MM.1S (cell line): Measurements from ENCODE around the gene PLEKHH3.

ENCODE experiments used
- DNase-seq: peaks from one replicate; pipeline ENCODE4 v3.0.0-alpha.2; 2015
- H2AFZ ChIP-seq: fragments of 300-600 bp; sonication (generic); 2 replicates; pipeline ENCODE4 v1.6.0; 2016; ENCODE audit warnings: antibody characterized with exemption, low read length
- H3F3A ChIP-seq: fragments of 300-600 bp; sonication (generic); 2 replicates; pipeline ENCODE4 v1.6.1; 2016; ENCODE audit warnings: mild to moderate bottlenecking, antibody characterized with exemption, low read length, moderate library complexity, mixed read lengths; ENCODE audit not compliant: insufficient read depth
- H3K27ac ChIP-seq: fragments of 300-600 bp; sonication (generic); 2 replicates; pipeline ENCODE4 v1.5.1; 2016; ENCODE audit warnings: mild to moderate bottlenecking, low read length
- H3K27me3 ChIP-seq: fragments of 300-600 bp; sonication (generic); replicated peaks from 2 replicates; pipeline ENCODE4 v1.6.0; 2016; ENCODE audit warnings: low read length; ENCODE audit not compliant: insufficient read depth
- H3K36me3 ChIP-seq: fragments of 300-600 bp; sonication (generic); replicated peaks from 2 replicates; pipeline ENCODE4 v1.6.1; 2016; ENCODE audit warnings: mild to moderate bottlenecking, low read length, mixed read lengths; ENCODE audit not compliant: insufficient read depth
- H3K4me1 ChIP-seq: fragments of 300-600 bp; sonication (generic); 2 replicates; pipeline ENCODE4 v1.6.1; 2016; ENCODE audit warnings: low read length, mixed read lengths
- H3K4me2 ChIP-seq: fragments of 300-600 bp; sonication (generic); 2 replicates; pipeline ENCODE4 v1.6.0; 2016; ENCODE audit warnings: low read depth, low read length
- H3K4me3 ChIP-seq: fragments of 300-600 bp; sonication (generic); 2 replicates; pipeline ENCODE4 v1.5.1; 2016; ENCODE audit warnings: low read length, mixed read lengths
- H3K79me2 ChIP-seq: fragments of 300-600 bp; sonication (generic); 2 replicates; pipeline ENCODE4 v1.6.1; 2016; ENCODE audit warnings: mixed run types, low read length, mixed read lengths
- H3K9ac ChIP-seq: fragments of 300-600 bp; sonication (generic); 2 replicates; pipeline ENCODE4 v1.6.1; 2016; ENCODE audit warnings: low read length, mixed read lengths
- H3K9me2 ChIP-seq: fragments of 300-600 bp; sonication (generic); replicated peaks from 2 replicates; pipeline ENCODE4 v1.6.1; 2016; ENCODE audit warnings: mild to moderate bottlenecking, low read length, mixed read lengths; ENCODE audit not compliant: insufficient read depth
- H3K9me3 ChIP-seq: fragments of 300-600 bp; sonication (generic); replicated peaks from 2 replicates; pipeline ENCODE4 v1.6.1; 2016; ENCODE audit warnings: mild to moderate bottlenecking, low read length, mixed read lengths; ENCODE audit not compliant: insufficient read depth
- H4K20me1 ChIP-seq: fragments of 300-600 bp; sonication (generic); 2 replicates; pipeline ENCODE4 v1.6.1; 2016; ENCODE audit warnings: mild to moderate bottlenecking, low read length, moderate library complexity, mixed read lengths; ENCODE audit not compliant: insufficient read depth
- CTCF ChIP-seq: fragments of 300-600 bp; sonication (generic); IDR thresholded peaks from 2 replicates; pipeline ENCODE4 v1.5.1; 2016; ENCODE audit warnings: antibody characterized with exemption, low read length, mixed read lengths
- EZH2 ChIP-seq: fragments of 300-600 bp; sonication (generic); optimal IDR thresholded peaks from 2 replicates; pipeline ENCODE3; 2017; ENCODE audit warnings: low read depth, mild to moderate bottlenecking, antibody characterized with exemption, low read length, mixed read lengths
- EZH2phosphoT487 ChIP-seq: fragments of 300-600 bp; sonication (generic); IDR thresholded peaks from 2 replicates; pipeline ENCODE4 v1.6.1; 2018; ENCODE audit warnings: antibody characterized with exemption, low read length

The PLEKHH3 gene

GRCh38 chr17:42687707-42688320 is 11.0 kb upstream of the PLEKHH3 start:
- DNase-seq: no peak
- H3K4me1 ChIP-seq: no peaks in the 10 kb centered on the region
- no peak overlapping the region for H3K9ac ChIP-seq
- H3K27ac ChIP-seq: no peak overlapping the region
- H3F3A ChIP-seq: no peaks in the 10 kb centered on the region
- no peak overlapping the region for H2AFZ ChIP-seq
- H4K20me1 ChIP-seq: no peaks in the 10 kb centered on the region
- no peaks in the 10 kb centered on the region for H3K9me3 ChIP-seq
- H3K4me2 ChIP-seq: no peak overlapping the region
- TF ChIP-seq EZH2phosphoT487 (no peak), CTCF (no peak), EZH2 (no peak)
- H3K4me3 ChIP-seq: no peak overlapping the region
- H3K9me2 ChIP-seq: no peaks in the 10 kb centered on the region
- H3K79me2 ChIP-seq: no peaks in the 10 kb centered on the region
- no peaks in the 10 kb centered on the region for H3K36me3 ChIP-seq
- H3K27me3 ChIP-seq: no peaks in the 10 kb centered on the region

GRCh38 chr17:42686520-42687128 is 9.8 kb upstream of the PLEKHH3 start:
- H3K36me3 ChIP-seq: no peaks in the 10 kb centered on the region
- TF ChIP-seq CTCF: no peak
- TF ChIP-seq EZH2phosphoT487: no peak
- no peak for TF ChIP-seq EZH2
- no peak overlapping the region for H3K4me2 ChIP-seq

GRCh38 chr17:42685831-42686230 is 9.0 kb upstream of the PLEKHH3 start:
- Histone ChIP-seq H3K27ac (no peak overlapping the region), H2AFZ (no peak overlapping the region), H3K9me3 (no peaks in the 10 kb centered on the region), H3K4me2 (no peak overlapping the region), H3K79me2 (no peaks in the 10 kb centered on the region), H3F3A (peaks cover 9% of the 10 kb centered on the region), H3K4me1 (0 out of 2 replicates have a peak, but pooled peaks cover 3% of the 10 kb centered on the region), H4K20me1 (no peaks in the 10 kb centered on the region), H3K27me3 (no peaks in the 10 kb centered on the region), H3K9ac (no peak overlapping the region), H3K9me2 (no peaks in the 10 kb centered on the region), H3K4me3 (no peak overlapping the region), H3K36me3 (no peaks in the 10 kb centered on the region)
- TF ChIP-seq CTCF (no peak), EZH2 (no peak), EZH2phosphoT487 (no peak)
- no peak for DNase-seq

More at GRCh38 chr17:42686520-42687128, 9.8 kb upstream of the PLEKHH3 start:
- no peaks in the 10 kb centered on the region for H3K4me1 ChIP-seq
- no peak overlapping the region for H3K27ac ChIP-seq
- no peak overlapping the region for H3K4me3 ChIP-seq
- H3F3A ChIP-seq: peaks cover 5% of the 10 kb centered on the region
- no peak overlapping the region for H2AFZ ChIP-seq
- DNase-seq: no peak
- no peak overlapping the region for H3K9ac ChIP-seq
- H3K27me3 ChIP-seq: no peaks in the 10 kb centered on the region
- no peaks in the 10 kb centered on the region for H3K9me2 ChIP-seq
- H3K9me3 ChIP-seq: no peaks in the 10 kb centered on the region
- H3K79me2 ChIP-seq: no peaks in the 10 kb centered on the region
- H4K20me1 ChIP-seq: no peaks in the 10 kb centered on the region
